IPS DF 4.7 (cell line): ENCODE data around the gene MAP3K7CL.

Source experiments
- DNase-seq: peaks from one replicate; pipeline ENCODE4 v3.0.0-alpha.2; 2013; ENCODE audit warnings: low spot score; ENCODE audit errors: extremely low read depth

Gene MAP3K7CL

GRCh38 chr21:29130270-29130969 lies at the start of gene MAP3K7CL:
TSS of gene MAP3K7CL (plus strand) at chr21:29130644. CDS start at chr21:29133345, 2,701 bp downstream.
- no peak for DNase-seq

GRCh38 chr21:29082046-29082815 lies 48.2 kb upstream of the MAP3K7CL start:
- no peak for DNase-seq

GRCh38 chr21:29083306-29083705 lies 47.1 kb upstream of the MAP3K7CL start:
- no peak for DNase-seq

- DNase-seq: no peak
Observed at GRCh38 chr21:29084372-29084771, 46.1 kb upstream of the MAP3K7CL start.

- DNase-seq: no peak
Observed at GRCh38 chr21:29085106-29085752, 45.2 kb upstream of the MAP3K7CL start.

GRCh38 chr21:29091033-29091432 lies 39.4 kb upstream of the MAP3K7CL start:
- no peak for DNase-seq

- no peak for DNase-seq
Observed at GRCh38 chr21:29092102-29092959, 38.1 kb upstream of the MAP3K7CL start.

GRCh38 chr21:29096218-29097015 lies 34.0 kb upstream of the MAP3K7CL start:
- DNase-seq: no peak

GRCh38 chr21:29098156-29098555 lies 32.3 kb upstream of the MAP3K7CL start:
- DNase-seq: no peak

- DNase-seq: no peak
Observed at GRCh38 chr21:29102791-29103257, 27.6 kb upstream of the MAP3K7CL start.

GRCh38 chr21:29104239-29104708 lies 26.2 kb upstream of the MAP3K7CL start:
- no peak for DNase-seq

- no peak for DNase-seq
Observed at GRCh38 chr21:29105218-29105617, 25.2 kb upstream of the MAP3K7CL start.

GRCh38 chr21:29114765-29115500 lies 15.5 kb upstream of the MAP3K7CL start:
- no peak for DNase-seq

- DNase-seq: no peak
Observed at GRCh38 chr21:29115899-29116298, 14.5 kb upstream of the MAP3K7CL start.

GRCh38 chr21:29117372-29117955 lies 13.0 kb upstream of the MAP3K7CL start:
- DNase-seq: no peak

GRCh38 chr21:29121759-29122158 lies 8.7 kb upstream of the MAP3K7CL start:
- DNase-seq: no peak

GRCh38 chr21:29124645-29125044 lies 5.8 kb upstream of the MAP3K7CL start:
- DNase-seq: no peak

- DNase-seq: no peak
Observed at GRCh38 chr21:29125191-29125590, 5.3 kb upstream of the MAP3K7CL start.

- DNase-seq: no peak
Observed at GRCh38 chr21:29125979-29126378, 4.5 kb upstream of the MAP3K7CL start.
